ENCODE measurements around the gene SPOCK1.

Gene SPOCK1

GRCh38 chr5:137223324-137224295, 275.5 kb downstream of the SPOCK1 start:
- no peak for DNase-seq (ENCODE audit: low read depth in 2 of 2)

DNA sequence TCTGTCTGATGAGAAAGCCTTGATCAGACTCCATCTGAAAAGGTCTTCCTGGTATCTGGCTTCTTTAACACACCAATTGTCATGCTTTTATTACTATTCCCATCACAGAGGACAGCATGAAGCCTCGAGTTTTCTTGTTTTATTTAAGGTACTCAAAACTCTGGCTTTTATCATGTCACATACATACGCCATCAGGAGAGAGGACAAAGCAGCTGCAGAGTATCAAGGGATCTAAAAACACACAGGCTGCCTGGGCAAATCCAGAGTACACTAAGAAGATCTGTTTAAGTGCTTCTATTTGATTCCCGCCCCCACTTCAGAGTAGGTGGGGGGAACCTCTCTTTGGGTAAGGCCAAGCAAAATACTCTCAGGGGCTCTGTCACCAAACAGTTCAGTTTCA, 277.2 kb downstream of the SPOCK1 start:
- DNase-seq (ENCODE audit: low read depth in 2 of 2) = no peak

GRCh38 chr5:137220523-137220927, 278.6 kb downstream of the SPOCK1 start:
- no peak for DNase-seq (ENCODE audit: low read depth in 2 of 2)

DNA sequence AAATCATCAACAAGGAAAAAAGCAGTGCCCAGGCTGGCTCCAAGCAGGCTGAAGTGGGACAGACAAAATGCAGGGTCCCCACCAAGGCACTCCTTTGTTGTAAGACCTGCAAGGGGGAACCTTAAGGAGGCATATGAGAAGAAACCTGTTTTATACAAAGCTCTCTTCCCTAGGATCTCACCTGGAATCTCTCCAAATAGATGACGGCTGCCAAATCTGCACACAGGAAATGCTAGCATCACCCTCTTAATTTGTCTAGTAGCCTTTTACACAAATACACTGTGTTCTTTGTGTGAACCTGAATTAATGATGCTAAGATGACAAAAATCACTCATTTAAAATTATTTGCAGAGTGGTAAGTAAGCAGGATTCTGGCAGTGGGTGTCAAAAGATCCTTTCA, 280.2 kb downstream of the SPOCK1 start:
- DNase-seq (ENCODE audit: low read depth in 2 of 2) = no peak

GRCh38 chr5:137218471-137218870, 280.7 kb downstream of the SPOCK1 start:
- DNase-seq (ENCODE audit: low read depth in 2 of 2) = no peak

DNA sequence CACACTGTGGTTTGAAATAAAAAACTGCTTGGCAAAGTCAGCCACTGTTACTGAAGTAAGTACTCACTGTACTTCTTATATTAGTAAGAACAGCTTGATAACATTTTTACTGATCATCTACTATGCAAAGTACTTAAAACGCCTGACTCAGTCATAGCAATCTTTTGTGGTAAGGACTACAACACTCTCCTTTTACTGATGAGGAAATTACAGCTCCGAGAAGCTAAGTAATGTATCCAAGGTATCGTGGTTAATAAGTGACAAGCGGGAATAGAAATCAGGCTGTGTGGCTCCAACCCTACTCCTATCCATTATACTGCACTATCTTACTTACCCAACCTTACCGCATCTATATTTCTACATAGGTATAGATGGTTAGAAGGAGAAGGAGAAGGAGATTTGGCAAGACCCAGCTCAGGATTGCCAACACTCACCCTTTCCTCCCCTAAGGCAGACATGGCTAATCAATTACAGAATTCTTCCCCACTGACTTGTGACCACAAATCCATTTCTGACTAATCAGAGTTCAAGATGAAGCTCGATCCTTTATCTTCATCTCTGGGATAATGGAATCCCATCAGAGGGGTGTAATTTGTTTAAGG, 281.4 kb downstream of the SPOCK1 start:
- DNase-seq (ENCODE audit: low read depth in 2 of 2) = no peak

- DNase-seq (ENCODE audit: low read depth in 2 of 2) = no peak
Measured at GRCh38 chr5:137216976-137217598, 282.0 kb downstream of the SPOCK1 start.

DNA sequence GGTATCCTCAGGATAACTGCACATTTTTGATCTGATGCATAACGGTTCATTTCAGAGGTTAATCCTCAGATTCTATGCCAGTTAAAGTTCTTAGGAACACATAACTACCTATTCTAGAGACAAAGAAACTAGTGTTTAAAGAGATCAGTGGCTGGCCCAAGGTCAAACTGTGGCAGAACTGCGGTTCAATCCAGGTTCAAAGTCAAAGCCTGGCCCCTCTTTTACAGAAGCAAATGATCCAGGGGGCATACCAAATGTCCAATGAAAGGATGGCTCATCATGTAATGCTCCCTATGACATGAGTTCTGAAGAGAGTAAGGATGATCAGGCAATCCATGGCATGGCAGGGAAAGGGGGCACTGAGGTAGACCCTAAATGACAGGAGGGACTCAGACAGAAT, 283.3 kb downstream of the SPOCK1 start:
- DNase-seq (ENCODE audit: low read depth in 2 of 2) = no peak

DNA sequence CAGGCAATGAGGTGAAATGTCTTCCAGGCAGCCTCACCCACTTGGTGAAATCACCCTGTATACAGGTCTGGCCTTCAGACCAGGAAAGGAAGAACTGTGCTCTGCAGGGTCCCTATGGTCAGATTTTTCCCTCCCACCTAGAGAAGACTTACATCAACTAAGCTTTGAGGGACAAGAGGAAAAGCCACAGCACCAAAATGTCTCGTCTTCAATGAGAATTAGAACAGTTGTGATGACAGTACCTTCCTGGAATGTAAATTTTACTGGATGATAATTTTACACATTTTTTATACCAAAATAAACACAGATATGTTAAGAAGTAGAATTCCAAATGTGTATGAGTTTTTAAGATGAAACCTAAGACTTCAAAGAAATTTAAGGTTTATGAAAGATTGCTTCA, 283.9 kb downstream of the SPOCK1 start:
- no peak for DNase-seq (ENCODE audit: low read depth in 2 of 2)

GRCh38 chr5:137214446-137215189, 284.5 kb downstream of the SPOCK1 start:
- DNase-seq (ENCODE audit: low read depth in 2 of 2) = no peak

DNA sequence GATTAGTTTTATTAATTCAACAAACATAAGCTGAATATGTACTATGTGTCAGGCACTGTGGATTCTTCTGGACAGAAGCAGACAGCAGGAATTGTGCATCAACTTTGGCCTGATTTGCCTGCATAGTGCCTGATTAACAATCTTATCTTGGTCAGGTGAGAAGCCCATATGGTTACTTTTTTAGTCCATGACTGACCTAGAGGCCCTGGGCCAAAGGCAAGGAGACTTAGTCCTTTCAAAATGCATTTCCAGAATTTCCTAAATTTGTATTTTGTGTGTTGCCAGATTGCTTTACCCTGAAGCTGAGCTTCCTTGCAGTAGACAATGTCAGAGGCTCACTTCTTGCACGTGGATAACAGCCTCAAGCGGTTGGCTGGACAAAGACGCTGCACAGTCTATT, 286.7 kb downstream of the SPOCK1 start:
- DNase-seq (ENCODE audit: low read depth in 2 of 2) = no peak

- DNase-seq (ENCODE audit: low read depth in 2 of 2) = no peak
Measured at GRCh38 chr5:137209232-137209809, 289.8 kb downstream of the SPOCK1 start.

- no peak for DNase-seq (ENCODE audit: low read depth in 2 of 2)
Measured at GRCh38 chr5:137207023-137207760, 291.9 kb downstream of the SPOCK1 start.

DNA sequence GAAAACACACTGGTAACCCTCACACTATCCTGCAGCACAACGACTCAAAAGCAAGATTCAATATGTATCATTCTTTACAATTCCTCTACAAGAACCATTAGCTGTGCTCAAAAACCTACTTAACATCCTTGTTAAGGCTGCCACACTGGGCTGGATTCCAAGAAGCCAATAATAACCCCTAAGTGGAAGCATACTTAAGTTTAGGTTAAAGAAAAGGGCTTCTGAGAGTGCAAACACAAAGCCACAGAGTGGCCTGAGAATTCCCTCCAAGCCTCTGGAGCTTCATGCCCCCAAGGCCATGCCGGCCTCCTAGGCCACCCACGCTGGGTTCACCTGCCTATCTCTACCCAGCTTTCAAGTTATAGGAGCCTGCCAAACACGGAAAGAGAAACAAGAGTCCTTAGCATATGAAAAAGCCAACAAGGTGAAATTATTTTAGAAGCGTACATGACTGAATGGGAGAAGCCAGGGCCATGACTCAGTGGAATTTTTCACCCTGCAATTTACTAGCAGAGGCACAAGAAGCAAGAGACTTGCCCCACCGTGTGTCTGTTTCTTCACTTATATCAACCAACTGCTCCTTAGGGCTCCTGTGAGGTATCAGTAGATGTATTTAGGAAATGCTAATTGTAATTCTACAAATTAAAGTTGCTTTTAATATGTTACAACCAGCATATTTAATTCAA, 293.0 kb downstream of the SPOCK1 start:
- no peak for DNase-seq (ENCODE audit: low read depth in 2 of 2)

DNA sequence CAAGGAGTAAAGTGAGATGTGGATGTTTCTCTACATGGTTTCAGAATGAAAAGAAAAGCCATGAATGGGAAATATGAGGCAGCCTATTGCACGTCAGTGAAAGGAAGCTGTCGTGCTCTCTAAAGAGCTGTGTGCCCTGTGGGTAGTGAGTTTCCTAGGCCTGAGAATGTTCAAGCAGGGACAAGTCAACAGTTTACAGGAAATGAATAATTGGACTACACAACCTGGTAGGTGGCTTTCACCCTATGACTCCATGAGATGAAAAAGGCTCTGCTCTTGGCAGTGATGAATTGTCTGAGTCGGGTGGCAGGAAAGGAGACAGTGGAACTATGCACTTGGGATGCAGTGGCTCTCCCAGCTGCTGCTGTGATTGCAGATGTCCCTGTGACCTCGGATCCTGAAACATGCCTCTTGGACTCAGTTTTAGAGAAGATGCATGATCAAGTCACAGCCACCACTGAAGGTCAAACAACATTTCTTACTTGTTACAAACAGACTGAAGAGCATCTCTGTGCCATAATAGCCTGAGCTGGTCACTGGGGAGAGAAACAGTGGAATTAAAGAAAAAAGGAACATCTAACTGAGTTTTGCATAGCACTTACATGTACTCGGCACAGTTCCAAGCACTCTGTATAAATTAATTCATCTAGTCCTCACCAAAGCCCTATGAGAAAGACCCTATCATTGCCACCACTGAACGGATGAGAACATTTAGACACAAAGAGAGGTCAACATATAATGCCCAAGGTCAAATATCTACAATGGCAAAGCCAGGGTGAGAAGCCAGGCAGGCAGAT, 293.7 kb downstream of the SPOCK1 start:
- no peak for DNase-seq (ENCODE audit: low read depth in 2 of 2)

GRCh38 chr5:137203011-137203632, 296.0 kb downstream of the SPOCK1 start:
- no peak for DNase-seq (ENCODE audit: low read depth in 2 of 2)

- DNase-seq (ENCODE audit: low read depth in 2 of 2) = no peak
Measured at GRCh38 chr5:137201876-137202275, 297.2 kb downstream of the SPOCK1 start.

DNA sequence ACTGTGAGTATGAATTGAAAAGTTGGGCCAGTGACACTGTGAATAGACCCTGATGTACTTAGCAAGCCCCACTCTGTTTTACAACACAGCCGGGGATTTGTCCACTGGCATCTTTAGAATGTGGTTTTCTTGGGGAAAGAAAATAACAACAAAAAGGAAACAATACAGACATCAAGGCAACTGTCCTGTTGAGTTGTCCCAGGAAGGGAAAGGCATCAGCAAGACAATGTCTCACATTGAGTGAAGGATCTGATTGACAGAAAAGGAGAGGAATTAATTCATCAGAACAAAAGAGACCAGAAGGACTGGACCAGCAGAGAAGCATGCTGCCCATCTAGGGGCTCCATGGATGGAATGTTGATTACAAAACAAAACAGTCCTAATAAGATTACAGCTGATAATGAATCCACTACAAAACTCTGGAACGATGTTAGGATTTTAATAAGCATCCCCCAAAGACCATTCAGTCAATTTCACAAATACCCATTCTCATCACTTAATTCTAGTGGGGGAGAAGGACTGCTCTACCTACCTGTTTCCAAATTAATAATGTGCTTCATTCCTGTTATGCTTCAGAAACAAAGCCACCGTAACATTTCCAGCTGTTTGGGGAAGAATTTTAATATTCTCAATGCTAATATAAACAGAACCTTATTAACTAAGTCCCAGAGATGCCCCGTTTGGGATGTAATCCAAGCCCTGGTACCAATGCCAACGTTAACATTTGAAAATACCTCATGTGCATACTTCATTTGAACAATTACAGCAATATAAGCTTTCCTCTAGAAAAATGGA, 298.0 kb downstream of the SPOCK1 start:
- no peak for DNase-seq (ENCODE audit: low read depth in 2 of 2)

Measured in stimulated activated CD4-positive, alpha-beta T cell treated with anti-CD3 and anti-CD28 coated beads, Interleukin-1b, Interleukin-23, amount 100 ng/mL, for 4 hours (primary cell).